KOPT-K1 (cell line): ENCODE results near the gene USP37.

Source experiments
- H3K27ac ChIP-seq: fragments of 200-600 bp; sonication (generic); 2 replicates; pipeline ENCODE4 v1.5.1; 2016; ENCODE audit warnings: antibody characterized with exemption, mild to moderate bottlenecking, low read depth, low read length; ENCODE audit not compliant: poor library complexity, severe bottlenecking
- H3K36me3 ChIP-seq: fragments of 200-600 bp; sonication (generic); 2 replicates; pipeline ENCODE4 v1.5.1; 2017; ENCODE audit warnings: antibody characterized with exemption, mild to moderate bottlenecking, low read length, moderate library complexity; ENCODE audit not compliant: insufficient read depth
- H3K9me3 ChIP-seq: fragments of 200-600 bp; sonication (generic); 2 replicates; pipeline ENCODE4 v1.5.1; 2017; ENCODE audit warnings: antibody characterized with exemption, low read length, mild to moderate bottlenecking; ENCODE audit not compliant: insufficient read depth, poor library complexity, severe bottlenecking

USP37 gene

DNA sequence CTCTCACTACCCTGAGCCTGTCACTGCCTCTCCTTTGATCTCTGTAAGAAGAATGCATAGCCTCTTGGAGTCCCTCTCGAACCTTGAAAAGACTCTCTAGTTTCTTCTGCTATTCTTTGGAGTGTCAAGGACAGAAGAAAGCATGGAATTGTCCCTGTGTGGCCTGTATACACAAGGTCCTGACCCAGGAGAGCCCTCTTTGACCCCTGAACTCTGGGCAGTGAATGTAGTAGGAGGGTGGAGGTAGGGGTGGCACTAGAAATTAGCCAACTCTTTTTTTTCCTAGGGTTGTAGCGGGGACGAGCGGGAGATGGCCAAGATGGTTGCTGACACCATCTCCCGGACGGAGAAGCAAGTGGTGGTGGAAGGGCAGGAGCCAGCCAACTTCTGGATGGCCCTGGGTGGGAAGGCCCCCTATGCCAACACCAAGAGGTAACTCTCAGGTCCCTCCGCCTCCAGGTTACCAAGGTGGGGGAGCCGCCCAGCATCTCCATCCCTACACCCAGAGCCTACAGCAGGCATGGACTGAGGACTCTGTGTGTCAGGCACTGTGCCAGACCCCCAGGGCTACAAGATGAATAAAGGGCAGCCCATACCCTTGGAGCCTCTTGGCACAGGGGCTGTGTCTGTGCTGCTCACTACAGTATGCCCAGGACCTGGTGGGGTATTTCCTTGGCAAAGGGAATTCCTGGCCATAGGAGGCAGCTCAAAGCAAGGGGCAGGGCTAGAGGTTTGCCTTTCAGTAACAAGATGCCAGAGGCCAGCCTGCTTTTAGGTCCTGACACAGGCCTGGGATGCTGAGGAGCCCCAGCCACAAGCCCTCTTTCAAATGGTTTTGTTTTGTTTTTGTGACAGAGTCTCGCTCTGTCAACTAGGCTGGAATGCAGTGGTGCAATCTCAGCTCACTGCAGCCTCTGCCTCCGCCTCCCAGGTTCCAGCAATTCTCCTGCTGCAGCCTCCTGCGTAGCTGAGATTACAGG, 132.9 kb downstream of the USP37 start:
- H3K27ac ChIP-seq: no peak overlapping the region
- no peaks in the 10 kb centered on the region for H3K36me3 ChIP-seq
- no peaks in the 10 kb centered on the region for H3K9me3 ChIP-seq

DNA sequence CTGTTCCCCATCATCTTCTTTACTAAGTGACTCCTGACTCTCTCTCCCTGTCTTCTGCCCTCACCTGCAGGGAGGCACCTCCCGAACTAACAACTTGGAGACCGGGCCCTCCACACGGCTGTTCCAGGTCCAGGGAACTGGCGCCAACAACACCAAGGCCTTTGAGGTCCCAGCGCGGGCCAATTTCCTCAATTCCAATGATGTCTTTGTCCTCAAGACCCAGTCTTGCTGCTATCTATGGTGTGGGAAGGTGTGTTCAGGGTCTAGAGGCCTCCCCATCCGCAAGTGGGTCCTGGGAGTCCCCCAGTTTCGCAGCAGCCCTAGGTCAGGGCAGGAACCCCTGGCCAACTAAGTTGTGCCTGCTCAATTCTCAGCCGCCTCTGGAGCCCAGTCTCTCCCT, 133.7 kb downstream of the USP37 start:
- Histone ChIP-seq H3K36me3 (no peaks in the 10 kb centered on the region), H3K27ac (no peak overlapping the region), H3K9me3 (no peaks in the 10 kb centered on the region)

DNA sequence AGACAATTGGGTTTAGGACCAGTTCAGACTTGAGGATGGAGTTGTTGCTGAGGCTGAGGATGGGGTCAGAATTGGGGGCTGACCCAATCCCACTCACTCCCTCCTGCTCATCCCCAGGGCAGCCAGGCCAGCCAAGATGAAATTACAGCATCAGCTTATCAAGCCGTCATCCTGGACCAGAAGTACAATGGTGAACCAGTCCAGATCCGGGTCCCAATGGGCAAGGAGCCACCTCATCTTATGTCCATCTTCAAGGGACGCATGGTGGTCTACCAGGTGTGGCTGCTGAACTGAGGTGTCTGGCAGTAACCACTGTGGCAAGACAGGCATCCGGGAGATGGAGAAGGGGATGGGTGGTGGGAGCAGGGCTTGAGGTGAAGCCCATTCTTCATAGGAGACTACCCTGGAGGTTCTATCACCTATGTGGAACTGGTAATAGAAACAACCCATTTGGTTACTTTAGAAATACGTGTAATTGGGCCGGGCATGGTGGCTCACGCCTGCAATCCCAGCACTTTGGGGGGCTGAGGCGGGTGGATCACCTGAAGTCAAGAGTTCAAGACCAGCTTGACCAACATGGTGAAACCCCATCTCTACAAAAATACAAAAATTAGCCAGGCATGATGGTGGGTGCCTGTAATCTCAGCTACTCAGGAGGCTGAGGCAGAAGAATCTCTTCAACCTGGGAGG, 135.3 kb downstream of the USP37 start:
- H3K36me3 ChIP-seq: no peaks in the 10 kb centered on the region
- H3K9me3 ChIP-seq: no peaks in the 10 kb centered on the region

DNA sequence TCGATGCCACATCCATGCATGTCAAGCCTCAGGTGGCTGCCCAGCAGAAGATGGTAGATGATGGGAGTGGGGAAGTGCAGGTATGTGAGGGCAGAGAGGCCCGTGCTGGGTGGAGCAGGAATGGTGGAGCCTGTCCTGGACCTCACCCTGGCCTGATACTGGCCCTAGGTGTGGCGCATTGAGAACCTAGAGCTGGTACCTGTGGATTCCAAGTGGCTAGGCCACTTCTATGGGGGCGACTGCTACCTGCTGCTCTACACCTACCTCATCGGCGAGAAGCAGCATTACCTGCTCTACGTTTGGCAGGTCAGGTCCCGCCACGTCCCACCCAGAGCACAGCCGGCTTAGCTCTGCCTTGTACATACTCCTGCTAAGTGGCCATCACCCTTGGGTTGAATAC, 136.3 kb downstream of the USP37 start:
- Histone ChIP-seq H3K27ac (no peak overlapping the region), H3K9me3 (no peaks in the 10 kb centered on the region), H3K36me3 (no peaks in the 10 kb centered on the region)

More for the DNA sequence above, 135.3 kb downstream of the USP37 start:
- no peak overlapping the region for H3K27ac ChIP-seq

DNA sequence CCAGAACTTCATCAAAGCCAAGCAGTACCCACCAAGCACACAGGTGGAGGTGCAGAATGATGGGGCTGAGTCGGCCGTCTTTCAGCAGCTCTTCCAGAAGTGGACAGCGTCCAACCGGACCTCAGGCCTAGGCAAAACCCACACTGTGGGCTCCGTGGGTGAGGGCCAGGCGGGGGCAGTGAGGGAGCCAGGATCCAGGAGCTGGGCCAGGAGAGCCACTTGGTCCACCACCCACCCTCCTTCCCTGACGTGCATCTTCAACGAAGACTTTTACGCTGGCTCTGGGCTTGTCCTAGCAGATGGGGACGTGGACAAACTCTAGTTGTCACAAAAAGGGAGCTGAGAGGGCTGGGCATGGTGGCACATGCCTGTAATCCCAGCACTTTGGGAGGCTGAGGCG, 137.4 kb downstream of the USP37 start:
- H3K27ac ChIP-seq: no peak overlapping the region
- no peaks in the 10 kb centered on the region for H3K36me3 ChIP-seq
- no peaks in the 10 kb centered on the region for H3K9me3 ChIP-seq

DNA sequence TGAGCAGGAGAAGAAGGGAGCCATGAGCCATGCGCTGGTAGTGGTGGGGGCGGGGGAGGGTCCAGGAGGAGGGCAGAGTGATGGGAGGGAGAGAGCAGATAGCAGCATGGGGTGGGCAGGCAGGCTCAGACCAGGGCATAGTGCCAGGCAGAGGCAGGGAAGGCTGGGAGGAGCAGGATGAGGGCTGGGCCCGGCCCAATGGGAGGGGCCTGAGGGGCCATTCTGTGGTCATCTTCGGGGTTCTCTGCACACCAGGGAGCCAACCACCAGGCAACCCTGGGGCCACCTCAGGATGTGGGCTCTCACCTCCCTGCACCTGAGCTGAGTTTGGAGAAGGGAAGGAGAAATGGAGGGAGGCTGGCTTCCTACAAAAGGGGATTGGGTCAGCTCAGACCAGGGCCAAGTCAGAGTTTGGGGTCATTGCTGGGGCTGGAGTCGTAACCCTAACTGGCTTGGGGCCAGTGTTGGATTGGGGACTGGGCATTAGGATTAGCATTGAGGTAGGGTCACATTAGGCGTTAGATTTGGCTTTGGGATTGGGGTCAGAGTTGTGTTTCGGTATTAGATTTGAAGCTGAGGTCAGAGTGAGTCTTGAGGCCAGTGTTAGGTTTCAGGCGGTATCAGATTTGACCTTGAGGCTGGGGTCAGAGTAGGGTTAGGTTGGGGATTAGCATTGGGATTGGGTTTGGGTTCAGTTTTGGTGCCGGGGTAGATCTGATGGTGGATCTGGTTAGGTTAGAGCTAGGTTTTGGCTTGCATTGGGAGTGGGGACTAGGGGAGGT, 138.0 kb downstream of the USP37 start:
- H3K36me3 ChIP-seq: no peaks in the 10 kb centered on the region
- H3K9me3 ChIP-seq: no peaks in the 10 kb centered on the region
- no peak overlapping the region for H3K27ac ChIP-seq

DNA sequence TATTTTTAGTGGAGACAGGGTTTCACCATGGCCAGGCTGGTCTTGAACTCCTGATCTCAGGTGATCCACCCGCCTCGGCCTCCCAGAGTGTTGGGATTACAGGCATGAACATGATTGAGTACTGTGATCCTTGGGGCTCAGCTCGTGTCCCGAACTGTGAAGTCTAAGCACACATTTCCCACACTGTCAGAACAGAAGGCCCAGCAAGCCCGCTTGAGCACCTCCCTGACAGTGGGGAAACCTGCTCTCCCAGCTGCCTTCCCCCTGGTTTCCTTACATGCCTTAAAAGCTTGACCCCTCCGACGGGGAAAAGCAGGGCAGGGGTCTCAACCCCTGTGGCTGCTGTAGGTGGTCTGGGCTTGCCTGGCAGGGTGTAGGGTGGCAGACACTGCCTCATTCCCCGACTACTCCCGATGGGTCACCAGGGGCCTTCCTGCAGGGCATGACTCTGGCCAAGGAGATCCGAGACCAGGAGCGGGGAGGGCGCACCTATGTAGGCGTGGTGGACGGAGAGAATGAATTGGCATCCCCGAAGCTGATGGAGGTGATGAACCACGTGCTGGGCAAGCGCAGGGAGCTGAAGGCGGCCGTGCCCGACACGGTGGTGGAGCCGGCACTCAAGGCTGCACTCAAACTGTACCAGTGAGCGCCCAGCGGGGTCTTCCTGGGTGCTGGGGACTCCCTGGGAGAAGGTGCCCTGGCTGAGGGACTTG, 139.1 kb downstream of the USP37 start:
- H3K36me3 ChIP-seq: no peaks in the 10 kb centered on the region
- H3K27ac ChIP-seq: no peak overlapping the region
- no peaks in the 10 kb centered on the region for H3K9me3 ChIP-seq

DNA sequence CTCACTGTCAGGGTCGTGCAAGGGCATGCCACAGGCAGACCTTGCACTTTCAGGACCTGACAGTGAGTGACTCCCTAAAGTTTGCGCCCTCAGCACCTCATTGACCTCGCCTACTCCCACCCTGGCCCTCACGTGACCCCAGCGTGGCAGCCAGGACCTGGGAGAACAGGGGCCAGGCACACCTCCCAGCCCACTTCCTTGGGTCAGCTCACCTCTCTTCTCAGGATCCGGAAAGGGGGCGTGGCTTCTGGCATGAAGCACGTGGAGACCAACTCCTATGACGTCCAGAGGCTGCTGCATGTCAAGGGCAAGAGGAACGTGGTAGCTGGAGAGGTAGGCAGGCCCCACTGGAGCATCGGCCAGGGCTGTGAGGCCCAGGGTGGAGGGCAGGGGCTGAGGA, 140.4 kb downstream of the USP37 start:
- Histone ChIP-seq H3K36me3 (no peaks in the 10 kb centered on the region), H3K27ac (no peak overlapping the region), H3K9me3 (no peaks in the 10 kb centered on the region)

DNA sequence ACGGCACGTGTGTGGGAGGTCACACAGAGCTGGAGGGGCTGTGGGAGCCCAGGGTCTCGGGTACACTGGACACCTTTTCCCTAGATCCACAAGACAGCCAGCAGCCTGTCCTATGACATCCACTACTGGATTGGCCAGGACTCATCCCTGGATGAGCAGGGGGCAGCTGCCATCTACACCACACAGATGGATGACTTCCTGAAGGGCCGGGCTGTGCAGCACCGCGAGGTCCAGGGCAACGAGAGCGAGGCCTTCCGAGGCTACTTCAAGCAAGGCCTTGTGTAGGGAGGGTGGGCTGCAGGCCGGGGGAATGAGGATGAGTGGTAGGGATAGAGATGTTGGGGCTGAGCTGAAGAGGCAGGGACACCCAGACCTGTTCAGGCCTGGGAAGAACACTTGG, 142.6 kb downstream of the USP37 start:
- no peaks in the 10 kb centered on the region for H3K9me3 ChIP-seq
- no peaks in the 10 kb centered on the region for H3K36me3 ChIP-seq
- H3K27ac ChIP-seq: no peak overlapping the region

DNA sequence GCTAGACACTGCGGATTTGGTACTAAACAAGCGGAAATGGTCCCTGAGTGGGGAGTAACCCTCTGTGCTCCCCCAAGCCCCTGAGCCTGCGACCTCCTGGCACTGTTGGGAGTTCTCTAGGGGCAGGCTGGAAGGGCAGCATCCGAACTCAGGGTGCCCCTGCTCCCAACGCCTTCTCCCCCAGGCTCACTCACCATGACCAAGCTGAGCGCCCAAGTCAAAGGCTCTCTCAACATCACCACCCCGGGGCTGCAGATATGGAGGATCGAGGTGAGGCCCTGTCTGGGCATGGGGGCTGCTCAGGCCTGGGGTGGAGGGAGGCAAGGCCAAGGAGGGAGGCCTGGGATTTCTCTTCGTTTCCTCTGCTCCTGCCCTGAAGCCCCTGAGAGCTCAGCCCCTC, 144.6 kb downstream of the USP37 start:
- Histone ChIP-seq H3K36me3 (no peaks in the 10 kb centered on the region), H3K9me3 (no peaks in the 10 kb centered on the region), H3K27ac (no peak overlapping the region)

DNA sequence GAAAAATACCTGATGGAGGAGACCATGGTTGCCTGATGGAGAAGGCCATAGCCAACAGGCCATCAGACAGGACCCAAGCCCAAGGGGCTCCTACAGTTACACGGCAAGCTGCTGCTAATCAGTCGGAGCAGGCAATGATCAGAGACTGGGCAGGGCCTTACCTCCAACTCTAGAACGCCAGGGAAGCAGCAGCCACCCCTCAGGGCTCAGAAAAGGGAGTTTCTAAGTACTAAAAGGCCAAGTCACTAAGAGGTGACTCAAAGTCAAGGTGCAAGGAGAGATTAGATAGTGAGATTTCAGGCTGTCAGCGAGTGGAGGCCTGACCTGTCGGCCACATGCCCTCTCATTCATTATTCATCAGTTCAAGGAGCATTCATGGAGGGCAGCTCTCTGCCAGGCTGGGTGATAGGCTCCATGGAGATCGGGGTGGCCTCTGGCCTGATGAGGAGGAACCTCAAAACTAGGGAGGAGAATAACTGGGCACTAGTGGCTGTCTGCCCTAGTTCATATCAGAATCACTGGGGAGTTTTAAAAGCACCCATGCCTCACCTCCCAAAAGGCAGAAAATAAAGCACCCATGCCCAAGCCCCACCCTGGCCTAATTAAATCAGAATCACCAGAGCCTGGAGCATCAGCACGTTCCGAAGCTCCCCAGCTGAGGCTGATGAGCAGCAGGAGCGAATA, 145.6 kb downstream of the USP37 start:
- Histone ChIP-seq H3K27ac (no peak overlapping the region), H3K9me3 (no peaks in the 10 kb centered on the region), H3K36me3 (no peaks in the 10 kb centered on the region)

DNA sequence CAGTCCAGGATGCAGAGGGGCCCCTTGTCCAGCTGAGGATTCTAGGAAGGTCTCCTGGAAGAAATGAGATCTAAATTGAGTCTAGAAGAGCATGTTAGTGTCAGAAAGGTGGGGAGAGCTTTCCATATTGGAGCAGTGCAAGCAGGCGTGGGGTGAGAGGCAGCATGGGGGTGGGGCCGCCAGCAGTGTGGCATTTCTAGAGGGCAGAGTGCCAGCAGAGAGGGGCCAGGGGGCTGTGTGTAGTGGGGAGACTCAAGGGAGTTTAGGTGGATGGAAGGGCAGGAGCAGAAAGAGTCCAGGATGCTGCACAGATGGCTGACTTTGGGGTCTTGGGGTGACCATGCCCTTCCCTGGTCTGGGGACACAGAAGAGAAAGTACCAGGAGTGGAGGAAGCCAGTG, 147.1 kb downstream of the USP37 start:
- H3K27ac ChIP-seq: no peak overlapping the region
- no peaks in the 10 kb centered on the region for H3K36me3 ChIP-seq
- H3K9me3 ChIP-seq: no peaks in the 10 kb centered on the region

DNA sequence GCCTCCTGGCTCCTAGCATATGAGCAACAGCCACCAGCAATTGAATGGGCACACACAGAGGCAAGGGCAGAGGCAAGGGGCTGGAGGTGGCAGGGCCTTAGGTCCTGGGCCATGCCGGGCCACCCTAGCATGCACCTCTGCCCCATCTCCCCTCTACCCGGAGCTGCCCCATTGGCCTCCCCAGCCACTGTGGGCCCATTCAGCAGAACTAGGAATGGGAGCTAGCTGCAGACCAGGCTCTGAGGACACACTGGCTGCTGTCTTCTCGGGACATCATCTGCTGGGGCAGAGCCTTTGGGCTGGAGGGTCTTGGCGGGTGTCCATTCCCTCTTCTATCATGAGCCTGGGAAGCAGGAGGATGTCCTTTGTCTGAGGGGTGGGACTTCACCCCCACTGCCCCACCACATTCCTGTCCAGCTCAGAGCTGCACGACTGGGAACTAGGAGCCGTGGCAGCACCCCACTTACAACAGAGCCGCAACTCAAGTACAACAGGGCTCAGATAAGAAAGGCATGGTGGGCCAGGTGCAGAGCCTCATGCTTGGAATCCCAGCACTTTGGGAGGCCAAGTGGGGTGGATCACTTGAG, 148.4 kb downstream of the USP37 start:
- no peaks in the 10 kb centered on the region for H3K9me3 ChIP-seq
- no peak overlapping the region for H3K27ac ChIP-seq
- H3K36me3 ChIP-seq: no peaks in the 10 kb centered on the region
